K562 (cell line): ENCODE results near the gene ANO2. TPM values are rescaled to one million over a fixed set of nuclear protein-coding genes. Genes with fewer than 3 reads are reported as not detected.

Experiments used
- ATAC-seq: fragments of 200-7000 bp; cut with Tn5 transposase; 3 replicates; pipeline ENCODE4 v1.9.1; 2020; ENCODE audit warnings: moderate library complexity
- BruUV-seq: library from RNA; stranded (reverse); fragments of 400-500 nt; replicated peaks from 2 replicates; lab custom pipeline; 2021; lab: Mats Ljungman, UMichigan
- CTCF ChIA-PET: fragments of 300-600 bp; formaldehyde crosslinking; extraction: SDS; loops from one replicate; lab custom pipeline; 2021; ENCODE audit warnings: low intra/inter-chr PET ratio; lab: Yijun Ruan, JAX
- POLR2A ChIA-PET: fragments of 300-600, 350-650 bp; sonication (Branson Sonifier 250); formaldehyde crosslinking; extraction: SDS; loops from one replicate; lab custom pipeline; 2021; ENCODE audit warnings: antibody characterized with exemption, inconsistent platforms; lab: Yijun Ruan, JAX
- DNase-seq, 4 experiments: peaks; one replicate each; pipeline versions ENCODE4 v3.0.0 to v3.0.0-alpha.2; 2011 to 2018; ENCODE audit warnings: low spot score in 3 of 4, mixed read lengths in 3 of 4; ENCODE audit errors: extremely low read depth in 1 of 4
- FAIRE-seq: peaks from 2 replicates; lab custom pipeline; 2011; peaks lifted over from hg19 to GRCh38; lab: Jason Lieb, UNC
- H2AFZ ChIP-seq: 2 replicates; pipeline ENCODE4 v1.6.0; 2011; ENCODE audit warnings: low read depth, low read length, control low read depth, inconsistent platforms
- H3K27ac ChIP-seq: fragments of 200-600 bp; 3 replicates; pipeline ENCODE4 v1.8.0; 2011; ENCODE audit warnings: low read depth, mild to moderate bottlenecking, control low read depth, inconsistent platforms, low read length, moderate library complexity, mixed read lengths; ENCODE audit errors: extremely low read depth
- H3K27me3 ChIP-seq, 2 experiments: fragments of 300-600 bp in 1 of 2; 2 replicates in 1 of 2; 3 replicates in 1 of 2; pipeline versions ENCODE4 v1.6.0 to v1.8.0; 2011; ENCODE audit warnings: inconsistent platforms in 2 of 2, low read length in 2 of 2, mild to moderate bottlenecking in 1 of 2, mixed read lengths in 1 of 2, moderate library complexity in 1 of 2; ENCODE audit not compliant: control insufficient read depth in 2 of 2, insufficient read depth in 2 of 2
- H3K36me3 ChIP-seq: fragments of 300-600 bp; 3 replicates; pipeline ENCODE4 v1.8.0; 2011; ENCODE audit warnings: mild to moderate bottlenecking, low read length, inconsistent platforms; ENCODE audit not compliant: control insufficient read depth, insufficient read depth
- H3K4me1 ChIP-seq, 2 experiments: fragments of 200-600 bp in 1 of 2; replicated peaks in 1 of 2; 2 replicates in 1 of 2; 3 replicates in 1 of 2; pipeline versions ENCODE4 v1.5.1 to v1.8.0; 2011; ENCODE audit warnings: inconsistent platforms in 2 of 2, low read length in 2 of 2, mild to moderate bottlenecking in 1 of 2, mixed read lengths in 1 of 2, moderate library complexity in 1 of 2; ENCODE audit not compliant: control insufficient read depth in 2 of 2, insufficient read depth in 2 of 2
- H3K4me2 ChIP-seq: 2 replicates; pipeline ENCODE4 v1.6.1; 2011; ENCODE audit warnings: low read length, control low read depth, inconsistent platforms, mixed read lengths; ENCODE audit not compliant: insufficient read depth
- H3K4me3 ChIP-seq: fragments of 200-600 bp; sonication (generic), shearing (Covaris generic); 2 replicates; pipeline ENCODE4 v1.5.1; 2016; ENCODE audit warnings: control low read depth, inconsistent platforms
- H3K79me2 ChIP-seq: fragments of 200-600 bp; 3 replicates; pipeline ENCODE4 v1.8.0; 2011; ENCODE audit warnings: low read length, inconsistent platforms; ENCODE audit not compliant: control insufficient read depth, insufficient read depth
- H3K9ac ChIP-seq, 2 experiments: 2 replicates each; pipeline versions ENCODE4 v1.6.0 to v1.6.1; 2011; ENCODE audit warnings: low read depth in 2 of 2, low read length in 2 of 2, control low read depth in 1 of 2, inconsistent platforms in 1 of 2, mild to moderate bottlenecking in 1 of 2, mixed read lengths in 1 of 2; ENCODE audit not compliant: insufficient read depth in 1 of 2
- H3K9me1 ChIP-seq: one replicate; pipeline ENCODE4 v1.6.0; 2011; ENCODE audit warnings: inconsistent platforms, mild to moderate bottlenecking, low read length, moderate library complexity; ENCODE audit not compliant: control insufficient read depth, insufficient read depth
- H3K9me3 ChIP-seq: replicated peaks from 2 replicates; pipeline ENCODE4 v1.5.1; 2011; ENCODE audit warnings: low read depth, low read length, inconsistent platforms; ENCODE audit not compliant: control insufficient read depth, insufficient read depth
- H4K20me1 ChIP-seq: replicated peaks from 2 replicates; pipeline ENCODE4 v1.6.1; 2011; ENCODE audit warnings: low read length, inconsistent platforms, mixed read lengths; ENCODE audit not compliant: control insufficient read depth, insufficient read depth
- ADNP ChIP-seq: fragments of 200-800 bp; sonication (Bioruptor generic); IDR thresholded peaks from 2 replicates; pipeline ENCODE4 v1.6.1; 2016; ENCODE audit warnings: missing genetic modification characterization, missing compliant biosample characterization
- EHMT2 ChIP-seq: fragments of 450-650 bp; IDR thresholded peaks from 2 replicates; pipeline ENCODE4 v1.6.1; 2018; ENCODE audit warnings: antibody characterized with exemption
- GATAD2B ChIP-seq: fragments of 450-650 bp; IDR thresholded peaks from 2 replicates; pipeline ENCODE4 v1.6.1; 2017; ENCODE audit warnings: mild to moderate bottlenecking, borderline replicate concordance
- HDAC8 ChIP-seq: fragments of 450-650 bp; IDR thresholded peaks from 2 replicates; pipeline ENCODE4 v1.6.1; 2016; ENCODE audit warnings: mild to moderate bottlenecking, missing genetic modification characterization, moderate library complexity, missing compliant biosample characterization
- KDM1A ChIP-seq, 2 experiments: fragments of 450-650 bp; IDR thresholded peaks; 2 replicates each; pipeline ENCODE4 v1.6.1; 2016; ENCODE audit warnings: mild to moderate bottlenecking in 2 of 2
- KHSRP ChIP-seq: fragments of 450-650 bp; IDR thresholded peaks from 2 replicates; pipeline ENCODE4 v1.6.1; 2017
- PRPF4 ChIP-seq: fragments of 200-400 bp; formaldehyde crosslinking; IDR thresholded peaks from one replicate; pipeline ENCODE4 v1.6.1; 2017; ENCODE audit warnings: low read length, low read depth, mild to moderate bottlenecking; ENCODE audit not compliant: insufficient read depth, poor library complexity, severe bottlenecking
- RCOR1 ChIP-seq, 2 experiments: IDR thresholded peaks; 2 replicates each; pipeline ENCODE4 v1.6.1; 2012; ENCODE audit warnings: low read depth in 2 of 2, low read length in 2 of 2, borderline replicate concordance in 1 of 2, improper control_type of control experiment in 1 of 2
- SIN3A ChIP-seq, 2 experiments: fragments of 150-350 bp in 1 of 2; IDR thresholded peaks; 2 replicates each; pipeline ENCODE4 v1.6.1; 2011 to 2016; ENCODE audit warnings: borderline replicate concordance in 2 of 2, low read depth in 2 of 2, low read length in 2 of 2, mild to moderate bottlenecking in 2 of 2, moderate library complexity in 2 of 2; ENCODE audit not compliant: control insufficient read depth in 1 of 2
- SNRNP70 ChIP-seq: fragments of 200-400 bp; formaldehyde crosslinking; optimal IDR thresholded peaks from 2 replicates; pipeline ENCODE3; 2017; ENCODE audit warnings: low read depth, low read length
- ZFP1 ChIP-seq: fragments of 450-650 bp; formaldehyde crosslinking; IDR thresholded peaks from 2 replicates; pipeline ENCODE4 v1.4.0; 2020; ENCODE audit warnings: mild to moderate bottlenecking, mixed read lengths
- ZFP36 ChIP-seq: fragments of 150-350 bp; IDR thresholded peaks from 2 replicates; pipeline ENCODE4 v1.6.1; 2018; ENCODE audit warnings: low read length, low read depth; ENCODE audit not compliant: partially characterized antibody
- WGBS: fragments of 100-300 bp; shearing (Covaris generic); methylation state at CpG from one replicate; pipeline ENCODE4 v1.1.6; 2016; ENCODE audit warnings: low coverage, mixed read lengths; ENCODE audit not compliant: insufficient coverage; ENCODE audit errors: missing lambda C conversion rate; 5-methylcytosine and 5-hydroxymethylcytosine counted together
- in situ Hi-C: fragments of 300-500 bp; cut with MboI; formaldehyde crosslinking; loops from 4 replicates; pipeline ENCODE4 v1.15.0; 2018; ENCODE audit warnings: inconsistent platforms, mixed read lengths
- intact Hi-C: fragments of 100-400 bp; cut with micrococcal nuclease; formaldehyde crosslinking; loops from 2 replicates; pipeline ENCODE4 v1.14.2; 2022
- polyA plus RNA-seq, 8 experiments: library from polyadenylated mRNA; depleted of rRNA in 4 of 8; stranded (reverse) in 5 of 8; unstranded in 3 of 8; fragments of >200 nt; fragmentation: Nextera tagmentation in 2 of 8; fragmentation: Illumina TruSeq in 1 of 8; extraction: Ambion mirVana in 2 of 8; extraction: Trizol in 1 of 8; gene quantifications; 2 replicates each; pipeline versions ENCODE4 v1.2.1 to v1.2.3, GENCODE V29; 2011 to 2014; ENCODE audit warnings: inconsistent platforms in 1 of 8, missing spikeins in 1 of 8
- total RNA-seq, 7 experiments: library from RNA; depleted of rRNA in 6 of 7; stranded (reverse); fragments of >200 nt in 6 of 7; fragmentation: Illumina TruSeq in 2 of 7; extraction: Trizol in 2 of 7; gene quantifications; 2 replicates each; pipeline versions ENCODE4 v1.2.1 to v1.2.3, GENCODE V29; 2011 to 2021; ENCODE audit warnings: low replicate concordance in 1 of 7
- TF ChIP-seq, protein P1 (sequence below): fragments of 450-650 bp; IDR thresholded peaks from 2 replicates; pipeline ENCODE4 v1.6.1; 2014; ENCODE audit warnings: low read depth, mild to moderate bottlenecking, moderate library complexity, borderline replicate concordance

Gene ANO2
- total and polyA plus RNA-seq, 9 of the 15 experiments (the other 6 are each of a cell fraction or from before 2014, with no cell fraction given), result 0.64 TPM; not detected in 8

DNA sequence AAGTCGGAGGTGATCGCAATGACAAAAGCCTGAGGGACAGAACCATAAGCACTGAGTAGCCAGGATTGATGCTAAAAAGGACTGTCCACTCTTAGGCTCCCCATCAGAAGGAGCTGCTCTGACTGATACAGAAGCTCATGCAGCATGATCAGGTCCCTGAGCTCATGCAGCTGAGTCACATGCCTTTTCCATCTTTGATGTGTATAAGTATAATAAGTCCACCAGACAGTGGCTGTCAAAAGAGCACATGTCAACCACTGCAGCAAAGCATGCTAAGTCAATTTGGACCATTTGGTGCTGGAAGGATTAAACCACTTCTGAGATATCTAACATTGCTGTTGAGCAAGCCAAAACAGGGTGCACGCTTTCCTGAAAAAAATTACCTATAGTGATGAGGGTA is 369.1 kb downstream of the ANO2 start:
- no peak overlapping the region for H3K4me3 ChIP-seq
- H3K9ac ChIP-seq, result no peak overlapping the region
- POLR2A ChIA-PET, result no interaction called here
- no peak overlapping the region for H2AFZ ChIP-seq
- TF ChIP-seq, protein P1, sequence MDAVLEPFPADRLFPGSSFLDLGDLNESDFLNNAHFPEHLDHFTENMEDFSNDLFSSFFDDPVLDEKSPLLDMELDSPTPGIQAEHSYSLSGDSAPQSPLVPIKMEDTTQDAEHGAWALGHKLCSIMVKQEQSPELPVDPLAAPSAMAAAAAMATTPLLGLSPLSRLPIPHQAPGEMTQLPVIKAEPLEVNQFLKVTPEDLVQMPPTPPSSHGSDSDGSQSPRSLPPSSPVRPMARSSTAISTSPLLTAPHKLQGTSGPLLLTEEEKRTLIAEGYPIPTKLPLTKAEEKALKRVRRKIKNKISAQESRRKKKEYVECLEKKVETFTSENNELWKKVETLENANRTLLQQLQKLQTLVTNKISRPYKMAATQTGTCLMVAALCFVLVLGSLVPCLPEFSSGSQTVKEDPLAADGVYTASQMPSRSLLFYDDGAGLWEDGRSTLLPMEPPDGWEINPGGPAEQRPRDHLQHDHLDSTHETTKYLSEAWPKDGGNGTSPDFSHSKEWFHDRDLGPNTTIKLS, result no peak
- no peak for TF ChIP-seq ZFP1
- TF ChIP-seq ZFP36, result no peak
- no peak for TF ChIP-seq SNRNP70
- TF ChIP-seq ADNP, result no peak
- TF ChIP-seq EHMT2, result no peak
- TF ChIP-seq PRPF4, result no peak
- no peak for TF ChIP-seq SIN3A (IDR thresholded peaks at IDR 0.05; ENCODE audit: borderline replicate concordance in 2 of 2, control insufficient read depth in 1 of 2, low read depth in 2 of 2, low read length in 2 of 2)
- no peak for TF ChIP-seq KDM1A (IDR thresholded peaks at IDR 0.05)
- TF ChIP-seq RCOR1 (IDR thresholded peaks at IDR 0.05; ENCODE audit: borderline replicate concordance in 1 of 2, low read depth in 2 of 2, low read length in 2 of 2), result no peak
- TF ChIP-seq HDAC8 (tag), result no peak
- no peak for TF ChIP-seq KHSRP
- no peak for TF ChIP-seq GATAD2B
- FAIRE-seq (no peak), ATAC-seq (no peak), DNase-seq (no peak)
- no peaks in the 10 kb centered on the region for H3K4me1 ChIP-seq
- no peaks in the 10 kb centered on the region for H3K9me3 ChIP-seq
- no peak overlapping the region for H3K4me2 ChIP-seq
- intact Hi-C loops, result no loop called here
- no TSS peak for BruUV-seq
- no peaks in the 10 kb centered on the region for H3K79me2 ChIP-seq
- no peaks in the 10 kb centered on the region for H3K36me3 ChIP-seq
- CTCF ChIA-PET, result no interaction called here
- H4K20me1 ChIP-seq, result no peaks in the 10 kb centered on the region
- 0% methylated on average over 3 of the region's 3 CpGs for WGBS
- H3K9me1 ChIP-seq, result no peaks in the 10 kb centered on the region
- H3K27ac ChIP-seq, result no peak overlapping the region
- in situ Hi-C loops, result no loop called here
- H3K27me3 ChIP-seq, result peaks cover 0 to 27% of the 10 kb centered on the region in 2 experiments; a peak in 2 of 5 replicates
